Glutamatergic neuron (in vitro differentiated cells): ENCODE measurements around the gene PWWP2A. TPM values are rescaled to one million over a fixed set of nuclear protein-coding genes. Genes with fewer than 3 reads are reported as not detected.

Experiments used
- DNase-seq: peaks from one replicate; pipeline ENCODE4 v3.0.0; 2022
- H3K27ac Mint-ChIP-seq: one replicate; pipeline ENCODE4 v1.8.0; 2020; ENCODE audit warnings: mild to moderate bottlenecking, mixed read lengths, inconsistent platforms; ENCODE audit not compliant: unreplicated experiment
- H3K27me3 Mint-ChIP-seq: one replicate; pipeline ENCODE4 v1.8.0; 2020; ENCODE audit warnings: mild to moderate bottlenecking, moderate library complexity, mixed read lengths, inconsistent platforms; ENCODE audit not compliant: unreplicated experiment
- H3K36me3 Mint-ChIP-seq: one replicate; pipeline ENCODE4 v1.8.0; 2020; ENCODE audit warnings: mild to moderate bottlenecking, mixed read lengths, inconsistent platforms; ENCODE audit not compliant: unreplicated experiment
- H3K4me1 Mint-ChIP-seq: one replicate; pipeline ENCODE4 v1.8.0; 2020; ENCODE audit warnings: mild to moderate bottlenecking, low read depth, mixed read lengths, inconsistent platforms; ENCODE audit not compliant: unreplicated experiment
- H3K4me3 Mint-ChIP-seq: one replicate; pipeline ENCODE4 v1.8.0; 2020; ENCODE audit warnings: mild to moderate bottlenecking, mixed read lengths, inconsistent platforms; ENCODE audit not compliant: unreplicated experiment
- H3K9me3 Mint-ChIP-seq: one replicate; pipeline ENCODE4 v1.8.0; 2020; ENCODE audit warnings: mild to moderate bottlenecking, moderate library complexity, mixed read lengths, inconsistent platforms; ENCODE audit not compliant: unreplicated experiment
- total RNA-seq: library from RNA; stranded (reverse); fragmentation: NEBNext Ultra II Directional; extraction: Animal tissue kit (Norgen Biotek cat#: 25700); gene quantifications from one replicate; pipeline ENCODE4 v1.2.1, GENCODE V29; 2021; ENCODE audit not compliant: unreplicated experiment
- TF ChIP-seq, protein P1 (sequence below): fragments of 200-600 bp; sonication (generic); IDR thresholded peaks from one replicate; pipeline ENCODE4 v1.5.0; 2021; ENCODE audit not compliant: partially characterized antibody, unreplicated experiment

Gene PWWP2A
- total RNA-seq, 1 donor from 2014 or later, result 75.7 TPM

DNA sequence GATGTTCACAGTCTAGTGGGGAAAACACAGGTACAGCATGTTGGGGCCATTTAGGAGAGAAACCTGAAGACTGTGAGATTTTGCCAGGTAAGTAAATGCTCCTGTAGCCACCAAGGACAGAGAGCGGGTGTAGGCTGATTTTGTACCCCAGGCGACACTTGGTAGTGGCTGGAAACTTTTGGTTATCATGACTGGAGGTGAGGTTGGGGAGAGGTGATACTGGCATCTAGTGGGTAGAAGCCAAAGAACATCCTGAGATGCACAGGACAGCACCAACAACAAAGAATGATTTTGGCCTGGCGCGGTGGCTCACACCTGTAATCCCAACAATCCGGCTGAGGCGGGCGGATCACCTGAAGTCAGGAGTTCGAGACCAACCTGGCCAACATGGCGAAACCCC is 38.8 kb upstream of the PWWP2A start:
- H3K9me3 Mint-ChIP-seq, result no peaks in the 10 kb centered on the region
- H3K36me3 Mint-ChIP-seq, result no peaks in the 10 kb centered on the region
- no peak overlapping the region for H3K4me3 Mint-ChIP-seq
- H3K4me1 Mint-ChIP-seq, result peaks cover 17% of the 10 kb centered on the region
- TF ChIP-seq, protein P1, sequence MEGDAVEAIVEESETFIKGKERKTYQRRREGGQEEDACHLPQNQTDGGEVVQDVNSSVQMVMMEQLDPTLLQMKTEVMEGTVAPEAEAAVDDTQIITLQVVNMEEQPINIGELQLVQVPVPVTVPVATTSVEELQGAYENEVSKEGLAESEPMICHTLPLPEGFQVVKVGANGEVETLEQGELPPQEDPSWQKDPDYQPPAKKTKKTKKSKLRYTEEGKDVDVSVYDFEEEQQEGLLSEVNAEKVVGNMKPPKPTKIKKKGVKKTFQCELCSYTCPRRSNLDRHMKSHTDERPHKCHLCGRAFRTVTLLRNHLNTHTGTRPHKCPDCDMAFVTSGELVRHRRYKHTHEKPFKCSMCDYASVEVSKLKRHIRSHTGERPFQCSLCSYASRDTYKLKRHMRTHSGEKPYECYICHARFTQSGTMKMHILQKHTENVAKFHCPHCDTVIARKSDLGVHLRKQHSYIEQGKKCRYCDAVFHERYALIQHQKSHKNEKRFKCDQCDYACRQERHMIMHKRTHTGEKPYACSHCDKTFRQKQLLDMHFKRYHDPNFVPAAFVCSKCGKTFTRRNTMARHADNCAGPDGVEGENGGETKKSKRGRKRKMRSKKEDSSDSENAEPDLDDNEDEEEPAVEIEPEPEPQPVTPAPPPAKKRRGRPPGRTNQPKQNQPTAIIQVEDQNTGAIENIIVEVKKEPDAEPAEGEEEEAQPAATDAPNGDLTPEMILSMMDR, result no peak
- H3K27me3 Mint-ChIP-seq, result peaks cover 2% of the 10 kb centered on the region
- no peak for DNase-seq
- no peak overlapping the region for H3K27ac Mint-ChIP-seq

DNA sequence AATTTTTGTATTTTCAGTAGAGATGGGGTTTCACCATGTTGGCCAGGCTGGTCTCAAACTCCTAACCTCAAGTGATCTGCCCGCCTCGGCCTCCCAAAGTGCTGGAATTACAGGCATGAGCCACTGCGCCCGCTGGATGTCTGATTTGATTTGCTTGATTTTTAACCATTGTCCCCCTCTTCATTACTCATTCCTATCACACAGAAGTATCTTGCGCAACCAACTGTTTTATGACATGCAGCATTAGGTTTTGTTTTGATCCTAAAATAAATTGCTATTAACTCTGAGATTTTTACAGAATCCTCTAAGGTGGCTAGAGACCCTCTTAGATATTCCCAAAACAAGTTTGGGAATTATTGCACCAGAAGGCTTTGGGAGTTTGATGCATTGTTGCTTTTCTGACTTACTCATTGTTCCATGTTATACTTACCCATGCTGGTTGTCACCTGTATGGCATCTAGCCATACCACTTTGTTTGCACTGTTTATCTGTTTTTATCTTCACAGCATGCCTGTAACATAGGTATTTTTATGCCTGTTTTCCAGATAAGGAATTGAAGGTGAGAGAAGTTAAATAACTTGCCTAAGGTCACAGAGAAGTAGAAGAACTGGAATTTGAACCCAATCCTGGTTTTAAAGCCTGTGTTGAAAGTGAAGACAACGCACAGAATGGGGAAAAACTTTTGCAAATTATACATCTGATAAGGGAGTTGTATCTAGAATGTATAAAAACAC is 35.9 kb upstream of the PWWP2A start:
- no peaks in the 10 kb centered on the region for H3K9me3 Mint-ChIP-seq
- H3K27ac Mint-ChIP-seq, result peak overlapping the region; percentile 64

DNA sequence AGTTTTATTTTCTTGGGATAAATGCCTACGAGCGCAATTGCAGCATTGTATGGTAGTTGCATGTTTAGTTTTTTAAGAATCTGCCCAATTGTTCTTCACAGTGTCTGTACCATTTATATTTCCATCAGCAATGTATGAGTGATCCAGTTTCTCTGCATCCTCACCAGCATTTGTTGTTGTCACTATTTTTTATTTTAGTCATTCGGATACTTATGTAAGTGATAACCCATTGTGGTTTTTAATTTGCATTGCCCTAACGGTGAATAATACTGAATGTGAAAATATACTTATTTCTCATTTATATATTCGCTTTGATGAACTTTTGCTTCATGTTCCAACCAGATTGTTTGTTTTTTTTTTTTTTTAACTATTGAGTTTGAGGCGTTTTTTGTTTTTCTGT is 33.7 kb upstream of the PWWP2A start:
- Mint-ChIP-seq H3K36me3 (no peaks in the 10 kb centered on the region), H3K4me3 (no peak overlapping the region), H3K9me3 (no peaks in the 10 kb centered on the region), H3K27me3 (peaks cover 4% of the 10 kb centered on the region), H3K4me1 (peaks cover 1% of the 10 kb centered on the region), H3K27ac (no peak overlapping the region)
- TF ChIP-seq, protein P1, result no peak
- DNase-seq, result no peak

More for the DNA sequence above, 35.9 kb upstream of the PWWP2A start:
- peaks cover 4% of the 10 kb centered on the region for H3K27me3 Mint-ChIP-seq
- no peaks in the 10 kb centered on the region for H3K36me3 Mint-ChIP-seq
- no peak for DNase-seq
- H3K4me3 Mint-ChIP-seq, result no peak overlapping the region
- TF ChIP-seq, protein P1, result no peak
- H3K4me1 Mint-ChIP-seq, result peaks cover 6% of the 10 kb centered on the region

DNA sequence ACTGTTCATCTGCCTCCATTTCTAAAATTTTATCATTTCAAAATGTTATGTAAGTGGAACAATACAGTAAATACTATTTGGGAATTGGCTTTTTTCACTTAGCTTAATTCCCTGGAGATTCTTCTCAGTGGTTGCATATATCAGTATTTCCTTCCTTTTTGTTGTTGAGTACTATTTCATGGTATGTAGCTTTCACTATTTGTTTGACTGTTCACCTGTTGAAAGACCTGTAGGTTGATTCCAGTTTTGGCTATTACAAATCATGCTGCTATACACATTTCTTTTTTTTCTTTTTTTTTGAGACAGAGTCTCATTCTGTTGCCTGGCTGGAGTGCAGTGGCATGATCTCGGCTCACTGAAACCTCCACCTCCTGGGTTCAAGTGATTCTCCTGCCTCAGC is 33.0 kb upstream of the PWWP2A start:
- Mint-ChIP-seq H3K27me3 (peaks cover 3% of the 10 kb centered on the region), H3K36me3 (no peaks in the 10 kb centered on the region), H3K4me3 (no peak overlapping the region), H3K9me3 (no peaks in the 10 kb centered on the region), H3K27ac (no peak overlapping the region), H3K4me1 (peaks cover 2% of the 10 kb centered on the region)
- DNase-seq, result no peak
- TF ChIP-seq, protein P1, result no peak

DNA sequence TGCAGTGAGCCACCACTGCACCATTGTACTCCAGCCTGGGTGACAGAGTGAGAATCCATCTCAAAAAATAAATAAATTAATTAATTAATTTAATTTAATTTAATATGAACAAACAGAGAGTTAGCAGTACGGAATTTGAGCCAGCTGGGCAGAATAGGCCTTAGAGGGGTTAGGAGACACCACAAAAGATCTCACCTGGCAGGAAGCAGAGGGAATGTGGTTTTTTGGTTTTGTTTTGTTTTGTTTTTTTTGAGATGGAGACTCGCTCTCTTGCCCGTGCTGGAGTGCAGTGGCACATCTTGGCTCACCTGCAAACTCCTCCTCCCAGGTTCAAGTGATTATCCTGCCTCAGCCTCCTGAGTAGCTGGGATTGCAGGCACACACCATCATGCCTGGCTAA is 31.8 kb upstream of the PWWP2A start:
- no peaks in the 10 kb centered on the region for H3K36me3 Mint-ChIP-seq
- no peak for DNase-seq
- TF ChIP-seq, protein P1, result no peak
- no peaks in the 10 kb centered on the region for H3K9me3 Mint-ChIP-seq
- H3K4me1 Mint-ChIP-seq, result peaks cover 6% of the 10 kb centered on the region
- no peak overlapping the region for H3K4me3 Mint-ChIP-seq
- H3K27ac Mint-ChIP-seq, result no peak overlapping the region
- peaks cover 3% of the 10 kb centered on the region for H3K27me3 Mint-ChIP-seq
